H54 (cell line): Measurements from ENCODE around the gene PRRC2C.
"Not testable (repeated sequence)": the region's sequence is repeated elsewhere in the genome, so short reads cannot be mapped to it uniquely, and the experiment has no call there.

Source experiments
- DNase-seq: peaks from one replicate; pipeline ENCODE4 v3.0.0; 2011; ENCODE audit warnings: low spot score, mixed read lengths; ENCODE audit not compliant: insufficient read length
- FAIRE-seq: peaks from 3 replicates; lab custom pipeline; 2011; peaks lifted over from hg19 to GRCh38; lab: Jason Lieb, UNC
- POLR2A ChIP-seq: IDR thresholded peaks from 2 replicates; pipeline ENCODE4 v1.6.1; 2011; ENCODE audit warnings: low read depth, mild to moderate bottlenecking, low read length

Gene PRRC2C

GRCh38 chr1:171485375-171486047, at the start of gene PRRC2C:
Gene PRRC2C (plus strand): TSS chr1:171485530. CDS start chr1:171512089, 26,559 bp downstream.
- FAIRE-seq (no peak), DNase-seq (peak; percentile 63)
- TF ChIP-seq POLR2A: peak; percentile 68

DNA sequence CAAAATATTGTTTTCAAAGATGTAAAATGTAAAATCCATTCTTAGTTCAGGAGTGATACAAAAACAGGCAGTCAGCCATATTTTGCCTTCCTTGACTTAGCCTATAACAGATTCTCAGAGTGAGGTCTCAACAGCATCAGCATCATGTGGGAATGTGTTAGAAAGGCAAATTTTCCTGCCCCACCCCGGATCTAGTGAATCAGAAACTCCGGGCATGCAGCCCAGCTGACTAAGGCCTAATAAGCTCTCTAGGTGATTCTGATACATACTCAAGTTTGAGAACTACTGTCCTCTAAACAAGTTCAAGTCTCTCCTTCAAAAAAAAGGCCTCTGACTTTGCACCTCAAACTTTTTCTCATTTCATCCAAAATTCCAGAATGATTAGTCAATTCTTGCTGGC, 46.9 kb upstream of the PRRC2C start:
- DNase-seq: peak; percentile 40
- FAIRE-seq: peak; percentile 83
- no peak for TF ChIP-seq POLR2A

DNA sequence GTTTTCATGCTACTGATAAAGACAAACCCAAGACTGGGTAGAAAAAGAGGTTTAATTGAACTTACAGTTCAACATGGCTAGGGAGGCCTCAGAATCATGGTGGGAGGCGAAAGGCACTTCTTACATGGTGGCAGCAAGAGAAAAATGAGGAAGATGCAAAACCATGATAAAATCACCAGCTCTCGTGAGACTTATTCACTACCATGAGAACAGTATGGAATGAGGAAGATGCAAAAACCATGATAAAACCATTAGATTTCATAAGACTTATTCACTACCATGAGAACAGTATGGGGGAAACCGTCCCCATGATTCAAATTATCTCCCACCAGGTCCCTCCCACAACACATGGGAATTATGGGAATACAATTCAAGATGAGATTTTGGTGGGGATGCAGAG, 45.1 kb upstream of the PRRC2C start:
- DNase-seq, FAIRE-seq: not testable (repeated sequence)

GRCh38 chr1:171441278-171441895, 43.9 kb upstream of the PRRC2C start:
- not testable (repeated sequence) for DNase-seq, FAIRE-seq

DNA sequence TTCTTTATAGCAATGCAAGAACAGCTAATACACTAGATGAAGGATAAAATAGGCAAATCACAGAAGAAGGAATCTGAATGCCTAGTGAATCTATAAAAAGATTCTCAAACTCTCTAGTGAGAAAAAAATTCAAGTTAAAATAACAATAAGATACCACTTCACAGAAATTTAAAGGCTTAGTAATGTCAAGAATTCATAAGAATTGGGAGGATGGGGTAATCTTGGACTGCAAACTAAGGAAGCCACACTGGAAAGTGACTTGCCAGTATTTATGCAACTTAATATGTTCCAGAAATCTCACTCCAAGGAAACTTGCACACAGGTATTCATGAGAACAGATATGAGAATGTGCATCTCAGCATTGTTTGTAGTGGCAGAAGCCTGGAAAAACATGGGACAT, 38.9 kb upstream of the PRRC2C start:
- DNase-seq (no peak), FAIRE-seq (no peak)
- no peak for TF ChIP-seq POLR2A

DNA sequence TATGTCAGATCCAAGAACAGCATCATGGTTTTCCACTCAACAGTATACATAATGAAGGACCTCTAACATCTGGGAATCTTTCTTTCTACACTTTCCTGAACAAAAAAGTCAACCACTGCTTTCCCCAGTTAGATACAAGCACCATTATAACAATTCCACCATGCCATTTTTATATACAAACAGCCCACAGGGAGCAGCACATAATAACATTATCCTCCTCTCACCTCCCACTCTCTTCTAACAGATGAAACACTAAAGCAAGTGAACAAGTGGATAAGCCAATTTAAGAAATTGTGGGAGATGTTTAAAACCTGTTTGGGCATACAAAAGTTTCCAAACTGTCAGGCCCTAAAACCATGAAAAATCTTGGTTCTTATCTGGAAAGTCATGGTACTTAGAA, 29.4 kb upstream of the PRRC2C start:
- no peak for TF ChIP-seq POLR2A
- no peak for FAIRE-seq
- no peak for DNase-seq

GRCh38 chr1:171457412-171457811, 27.9 kb upstream of the PRRC2C start:
- no peak for TF ChIP-seq POLR2A
- DNase-seq: no peak
- FAIRE-seq: no peak

- no peak for TF ChIP-seq POLR2A
- no peak for FAIRE-seq
- no peak for DNase-seq
Observed at GRCh38 chr1:171460018-171460620, 25.2 kb upstream of the PRRC2C start.

DNA sequence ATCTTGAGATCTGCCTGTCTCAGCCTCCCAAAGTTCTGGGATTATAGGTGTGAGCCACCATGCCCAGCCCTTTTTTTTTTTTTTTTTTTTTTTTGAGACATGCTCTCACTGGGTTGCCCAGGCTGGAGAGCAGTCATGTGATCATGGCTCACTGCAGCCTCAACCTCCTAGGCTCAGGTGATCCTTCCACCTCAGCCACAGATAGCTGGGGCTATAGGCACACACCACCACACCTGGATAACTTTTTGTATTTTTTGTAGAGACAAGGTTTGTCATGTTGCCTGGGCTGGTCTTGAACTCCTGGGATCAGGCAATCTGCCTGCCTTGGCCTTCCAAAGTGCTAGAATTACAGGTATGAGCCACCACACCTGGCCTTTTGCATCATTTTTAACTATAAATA, 17.7 kb upstream of the PRRC2C start:
- DNase-seq: no peak
- FAIRE-seq: no peak
- no peak for TF ChIP-seq POLR2A

- FAIRE-seq (no peak), DNase-seq (no peak)
- no peak for TF ChIP-seq POLR2A
Observed at GRCh38 chr1:171468120-171468750, 17.1 kb upstream of the PRRC2C start.

DNA sequence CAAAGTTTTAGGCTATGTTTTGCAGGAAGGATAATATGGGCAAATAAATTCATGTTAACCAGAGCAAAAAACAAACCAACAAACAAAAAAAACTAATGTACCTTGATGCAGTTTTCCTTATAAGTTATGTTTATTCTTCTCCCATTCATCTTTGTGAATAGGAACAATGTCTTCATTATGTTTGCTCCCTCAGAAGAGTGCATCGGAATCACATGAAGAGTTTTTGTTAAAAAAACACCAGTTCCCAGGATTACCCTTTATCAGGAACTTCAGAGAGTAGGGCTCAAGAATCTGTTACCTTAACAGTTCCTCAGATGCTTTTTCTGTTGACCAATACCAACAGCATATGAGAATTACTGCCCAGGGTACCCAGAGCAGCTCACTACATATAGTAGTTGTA, 14.6 kb upstream of the PRRC2C start:
- FAIRE-seq (no peak), DNase-seq (no peak)
- no peak for TF ChIP-seq POLR2A

GRCh38 chr1:171472183-171472647, 13.1 kb upstream of the PRRC2C start:
- DNase-seq (no peak), FAIRE-seq (no peak)
- TF ChIP-seq POLR2A: no peak

DNA sequence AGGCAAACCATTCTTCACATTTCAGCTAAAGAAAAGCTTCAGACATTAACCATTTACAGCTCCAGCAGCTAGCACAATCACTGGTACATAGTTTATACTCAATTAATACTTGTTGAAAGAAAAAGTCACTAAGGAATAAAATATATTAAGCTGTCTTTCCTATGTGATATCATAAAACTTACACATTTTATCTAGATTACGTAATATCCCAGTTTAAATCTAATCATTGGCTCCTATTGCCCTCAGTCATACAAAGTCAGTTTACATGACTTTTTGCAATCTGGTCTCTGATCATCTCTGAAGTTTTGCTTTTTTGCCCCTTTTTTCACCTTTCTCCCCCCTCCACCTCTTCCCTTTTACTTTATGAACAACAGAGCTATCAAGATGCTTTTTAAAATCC, 8.5 kb upstream of the PRRC2C start:
- TF ChIP-seq POLR2A: no peak
- DNase-seq: no peak
- FAIRE-seq: no peak

- DNase-seq (no peak), FAIRE-seq (no peak)
- TF ChIP-seq POLR2A: no peak
Observed at GRCh38 chr1:171477804-171478203, 7.5 kb upstream of the PRRC2C start.
